Esophagus muscularis mucosa (tissue), 4 donors: ENCODE data around the gene COL12A1.

ENCODE experiments used
- CTCF ChIP-seq, 3 experiments: fragments of 200-600 bp in 2 of 3; fragments of 450-650 bp in 1 of 3; sonication (generic) in 2 of 3; IDR thresholded peaks; one replicate each; pipeline ENCODE4 v1.5.1; 2017 to 2019; ENCODE audit warnings: antibody characterized with exemption in 3 of 3, mild to moderate bottlenecking in 2 of 3, moderate library complexity in 1 of 3
- EP300 ChIP-seq: sonication (generic); formaldehyde crosslinking; IDR thresholded peaks from one replicate; pipeline ENCODE4 v1.6.1; 2017; ENCODE audit warnings: antibody characterized with exemption
- POLR2A ChIP-seq: fragments of 450-650 bp; IDR thresholded peaks from one replicate; pipeline ENCODE4 v1.6.1; 2017; ENCODE audit warnings: antibody characterized with exemption, moderate library complexity, mild to moderate bottlenecking, low read depth
- POLR2AphosphoS5 ChIP-seq, 2 donors: sonication (generic); formaldehyde crosslinking; IDR thresholded peaks; one replicate each; pipeline ENCODE4 v1.6.1; 2017; ENCODE audit warnings: antibody characterized with exemption in 2 of 2

GRCh38 chr6:75176076-75176582, 29.7 kb downstream of the COL12A1 start:
- TF ChIP-seq POLR2AphosphoS5 (IDR thresholded peaks at IDR 0.05) (no peak), CTCF (IDR thresholded peaks at IDR 0.05) (no peak), EP300 (no peak), POLR2A (no peak)
